NCI-H748 (cell line): ENCODE measurements around the gene PPP1R3F.
"Not testable (repeated sequence)": the region's sequence is repeated elsewhere in the genome, so short reads cannot be mapped to it uniquely, and the experiment has no call there.

Experiments used
- DNase-seq: peaks from one replicate; lab custom pipeline; 2025; ENCODE audit not compliant: unreplicated experiment; lab: John Stamatoyannopoulos, UW

Gene PPP1R3F

DNA sequence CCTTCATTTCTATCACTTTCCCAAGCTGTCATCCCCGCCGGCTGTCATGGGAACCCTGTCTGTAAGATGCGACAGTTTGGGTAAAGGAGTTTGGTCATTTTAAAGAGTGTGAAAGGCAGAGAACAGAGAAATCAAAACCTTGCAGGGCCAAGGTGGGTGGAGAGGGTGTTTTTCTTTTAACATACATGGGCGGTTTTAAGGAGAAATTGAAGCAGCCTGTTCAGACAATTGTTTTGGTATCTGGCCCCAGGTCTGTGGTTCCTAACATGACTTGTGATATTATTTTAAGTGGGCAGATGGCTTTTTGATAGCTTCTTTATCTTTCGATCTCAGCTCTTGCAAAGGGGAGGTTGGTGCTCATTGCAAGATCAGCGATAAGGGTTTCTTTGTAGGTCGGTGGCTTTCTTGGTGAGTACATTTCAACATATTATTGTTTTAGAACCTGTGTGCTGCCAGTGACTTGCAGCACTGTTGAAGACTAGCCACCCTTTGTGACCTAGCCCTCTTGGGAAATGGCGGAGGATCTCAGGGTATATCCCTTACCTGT, 3.7 kb downstream of the PPP1R3F start:
- DNase-seq: no peak

DNA sequence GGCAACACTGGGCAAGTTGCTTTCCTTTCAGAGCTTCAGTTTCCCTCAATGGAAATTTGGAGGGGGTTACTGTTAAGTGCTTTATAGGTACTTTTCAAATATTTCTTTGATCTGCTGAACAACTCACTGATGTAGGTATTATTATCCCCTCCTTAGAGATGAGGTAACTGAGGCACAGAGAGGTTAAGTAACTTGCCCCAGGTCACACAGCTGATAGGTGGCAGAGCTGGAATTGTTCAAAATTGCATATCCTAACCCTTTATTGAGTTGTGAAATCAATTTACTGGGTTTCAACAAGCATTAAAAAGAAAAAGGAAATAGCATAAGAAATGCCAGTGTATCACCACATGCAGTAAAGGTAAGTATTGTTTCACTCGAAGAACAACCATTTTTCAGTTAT, 6.6 kb downstream of the PPP1R3F start:
- no peak for DNase-seq

DNA sequence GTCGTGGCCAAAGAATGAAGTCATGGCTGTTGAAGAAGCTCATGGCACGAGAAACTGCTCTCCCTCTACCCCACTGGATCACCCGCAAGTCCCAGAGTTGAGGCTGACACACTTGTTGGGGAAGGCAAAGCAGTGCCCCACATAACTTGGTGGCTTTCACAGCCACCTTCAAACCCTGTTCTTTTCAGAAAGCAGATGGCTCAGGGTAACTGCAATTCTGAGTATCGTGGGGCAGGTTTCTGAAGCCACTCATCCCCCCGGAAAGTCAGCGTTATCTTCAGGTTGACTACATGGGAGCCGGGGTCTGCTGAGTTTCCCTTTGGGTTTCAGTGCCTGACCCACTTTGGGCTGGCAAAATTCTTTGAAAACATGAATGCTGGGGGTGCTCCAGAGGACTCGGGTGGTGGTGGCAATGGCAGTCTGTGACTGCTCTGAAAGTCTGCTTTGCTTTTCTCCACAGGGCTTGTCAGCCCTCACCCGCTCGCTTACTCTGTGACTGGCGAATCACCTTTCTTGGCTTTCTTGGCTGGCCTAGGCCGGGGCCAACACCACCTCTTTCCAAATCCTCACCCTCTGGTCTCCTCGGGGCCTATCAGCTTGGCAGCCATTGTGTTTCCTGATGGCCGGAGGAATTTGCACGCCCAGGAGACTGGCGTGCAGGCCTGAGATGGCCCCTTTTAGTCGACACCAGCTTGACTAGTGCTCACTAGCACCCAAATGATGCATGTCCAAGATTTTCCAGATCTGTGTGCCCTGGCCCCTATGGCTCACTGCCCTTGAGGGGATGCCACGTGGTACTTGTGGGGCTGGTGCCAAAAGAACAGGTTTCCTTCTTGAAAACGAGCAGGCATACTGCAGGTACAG, 7.3 kb downstream of the PPP1R3F start:
- no peak for DNase-seq

DNA sequence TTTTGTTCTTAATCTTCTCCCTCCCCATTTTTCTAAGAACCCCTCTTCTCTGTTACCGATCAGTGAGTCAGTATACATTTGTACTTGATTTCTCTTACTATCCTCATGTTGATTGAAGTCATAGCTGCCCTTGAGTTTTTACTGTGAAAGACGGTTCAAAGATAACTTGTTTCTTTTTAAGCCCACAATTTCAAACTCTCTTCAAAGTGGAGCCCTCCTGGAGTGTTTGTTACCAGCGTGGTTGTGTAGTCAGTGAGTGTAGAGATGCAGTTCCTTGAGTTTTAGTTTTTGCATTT, 7.9 kb downstream of the PPP1R3F start:
- no peak for DNase-seq

DNA sequence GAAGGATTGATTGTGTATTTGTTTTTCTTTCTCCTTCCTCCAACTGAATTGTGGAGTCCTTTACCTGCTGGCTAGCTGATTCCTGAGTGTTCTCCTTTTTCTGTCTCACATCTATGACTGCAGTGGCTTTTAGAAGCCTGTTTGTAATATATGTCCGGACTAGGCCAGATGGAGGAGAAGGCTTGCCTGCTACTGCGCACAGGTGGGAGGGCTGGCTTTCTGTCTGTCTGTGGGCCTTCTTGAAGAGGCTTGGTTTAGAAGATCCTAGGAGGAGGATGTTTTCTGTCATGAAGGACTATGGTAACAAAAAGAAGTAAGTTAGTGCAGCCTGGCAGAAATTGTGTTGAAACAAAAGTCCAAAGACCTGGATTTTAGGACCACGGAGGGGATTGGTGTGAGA, 8.5 kb downstream of the PPP1R3F start:
- no peak for DNase-seq

DNA sequence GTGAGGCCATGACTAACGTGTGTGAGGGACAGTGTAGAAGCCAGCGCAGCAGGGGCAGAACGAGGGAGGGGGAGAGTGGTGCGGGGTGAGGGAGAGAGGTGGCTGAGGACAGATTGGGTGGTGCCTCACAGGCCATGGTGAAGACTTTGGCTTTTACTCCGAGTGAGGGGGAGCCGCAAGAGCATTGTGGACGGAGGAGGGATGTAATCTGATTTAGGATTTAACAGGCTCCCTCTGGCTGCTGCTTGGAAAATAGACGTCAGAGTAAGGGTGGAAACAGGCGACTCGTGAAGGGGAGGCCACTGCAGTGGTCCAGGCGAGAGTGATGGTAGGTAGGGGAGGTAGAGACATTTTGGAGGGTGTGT, 13.0 kb downstream of the PPP1R3F start:
- peak; percentile 20 for DNase-seq

DNA sequence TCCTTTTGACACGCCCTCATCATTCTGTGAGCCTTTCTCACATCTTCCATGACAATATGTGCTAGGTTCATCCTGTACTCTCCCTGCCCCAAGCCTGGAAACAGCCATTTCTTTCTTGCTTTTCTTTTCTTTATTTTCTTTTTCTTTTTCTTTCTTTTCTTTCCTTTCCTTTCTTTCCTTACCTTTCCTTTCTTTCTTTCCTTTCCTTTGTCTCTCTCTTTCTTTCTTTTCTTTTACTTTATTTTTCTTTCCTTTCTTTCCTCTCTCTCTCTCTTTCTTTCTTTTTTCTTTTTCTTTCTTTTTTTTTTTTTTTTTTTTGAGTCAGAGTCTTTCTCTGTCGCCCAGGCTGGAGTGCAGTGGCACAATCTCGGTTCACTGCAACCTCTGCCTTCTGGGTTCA, 14.6 kb downstream of the PPP1R3F start:
- DNase-seq: no peak

DNA sequence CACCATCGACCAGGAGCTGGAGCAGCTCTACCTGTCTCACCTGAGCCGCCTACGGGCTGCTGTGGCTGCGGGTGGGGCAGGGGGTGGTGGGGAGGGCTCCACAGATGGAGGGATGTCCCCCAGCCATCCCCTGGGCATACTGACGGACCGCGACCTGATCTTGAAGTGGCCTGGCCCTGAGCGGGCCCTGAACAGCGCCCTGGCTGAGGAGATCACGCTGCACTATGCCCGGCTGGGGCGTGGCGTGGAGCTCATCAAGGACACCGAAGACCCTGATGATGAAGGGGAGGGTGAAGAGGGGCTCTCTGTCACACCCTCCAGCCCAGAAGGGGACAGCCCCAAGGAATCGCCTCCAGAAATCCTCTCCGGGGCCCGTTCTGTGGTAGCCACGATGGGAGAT, 16.5 kb downstream of the PPP1R3F start:
- DNase-seq: no peak

DNA sequence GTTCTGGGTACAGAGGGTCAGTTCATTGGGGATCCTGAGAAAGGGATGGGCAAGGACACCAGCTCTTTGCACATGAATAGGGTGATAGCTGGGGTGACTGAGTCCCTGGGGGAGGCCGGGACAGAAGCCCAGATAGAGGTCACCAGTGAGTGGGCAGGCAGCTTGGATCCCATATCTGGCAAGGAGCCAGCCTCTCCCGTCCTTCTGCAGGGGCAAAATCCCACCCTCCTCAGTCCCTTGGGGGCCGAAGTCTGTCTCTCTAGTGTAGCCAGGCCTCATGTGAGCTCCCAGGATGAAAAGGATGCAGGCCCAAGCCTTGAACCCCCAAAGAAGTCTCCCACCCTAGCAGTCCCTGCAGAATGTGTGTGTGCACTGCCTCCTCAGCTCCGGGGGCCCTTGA, 17.0 kb downstream of the PPP1R3F start:
- no peak for DNase-seq

DNA sequence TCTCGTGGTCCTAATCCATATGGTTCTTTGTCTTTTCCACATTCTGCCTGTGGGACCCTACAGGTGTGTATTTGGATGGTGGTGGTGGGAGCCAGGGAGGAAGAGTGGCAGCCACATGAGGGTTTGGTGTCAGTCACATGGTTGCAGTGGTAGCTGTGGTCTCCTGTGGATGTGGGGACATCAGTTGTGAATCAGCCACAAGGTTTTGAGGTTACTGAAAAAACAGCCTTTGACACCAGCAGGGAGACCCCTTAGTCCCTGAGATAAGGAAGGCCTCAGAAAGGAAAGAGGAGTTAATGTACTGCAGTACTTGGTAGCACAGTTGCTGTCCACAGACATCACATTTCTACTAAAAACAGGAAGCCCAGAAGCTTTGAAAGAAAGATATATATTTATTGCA, 18.1 kb downstream of the PPP1R3F start:
- DNase-seq: no peak

DNA sequence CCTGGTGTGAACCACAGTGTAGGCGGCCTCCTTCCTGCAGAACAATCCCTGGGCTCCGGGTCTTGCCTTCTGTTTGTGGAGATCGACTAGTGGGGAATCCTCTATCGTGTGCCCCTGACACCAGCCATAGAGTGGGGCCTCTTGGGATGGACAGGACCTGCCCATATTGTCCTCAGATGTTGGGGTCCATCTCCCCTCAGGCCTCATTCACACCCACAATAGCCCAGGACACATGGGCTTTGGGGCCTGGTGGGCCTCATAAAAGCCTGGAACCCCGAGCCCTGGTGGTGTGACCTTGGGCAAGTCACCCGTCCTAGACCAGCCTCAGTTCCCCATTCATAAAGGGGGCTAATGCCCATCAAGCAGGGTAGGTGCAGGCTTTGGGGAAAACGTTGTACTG, 20.6 kb downstream of the PPP1R3F start:
- DNase-seq: no peak

DNA sequence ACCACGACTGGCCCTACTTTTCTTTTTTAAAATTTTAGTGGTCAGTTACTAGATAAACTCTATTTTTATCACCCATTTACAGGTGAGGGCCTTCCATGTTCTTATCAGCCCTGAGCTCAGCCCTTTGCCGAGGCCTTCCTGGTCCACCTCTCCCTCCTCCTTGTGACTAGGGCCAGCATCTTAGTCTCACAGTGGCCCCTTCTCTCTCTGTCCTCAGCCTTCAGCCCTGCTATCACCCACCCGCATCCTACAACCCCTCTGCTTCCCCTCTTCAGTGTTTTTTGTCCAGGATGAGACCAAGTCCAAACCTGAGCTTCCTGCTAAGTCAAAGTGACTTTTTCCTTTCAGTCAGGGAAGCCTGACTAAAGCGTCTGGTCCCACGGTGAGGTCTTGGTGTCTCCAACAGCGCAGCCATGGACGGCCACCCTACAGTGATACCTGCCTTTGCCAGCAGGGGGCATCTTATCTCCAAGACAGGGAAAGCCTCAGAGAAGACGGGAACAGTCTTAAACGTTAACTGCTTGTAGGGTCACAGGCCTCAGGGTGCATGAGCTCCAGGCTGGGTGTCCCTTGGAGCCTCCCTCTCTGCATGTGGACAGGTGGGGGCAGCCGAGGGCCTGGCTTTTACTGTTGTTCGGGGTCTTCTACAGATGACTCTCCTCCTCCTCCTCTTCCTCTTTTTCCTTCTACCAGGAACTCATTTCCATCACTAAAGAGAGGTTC, 22.2 kb downstream of the PPP1R3F start:
- peak; percentile 19 for DNase-seq

DNA sequence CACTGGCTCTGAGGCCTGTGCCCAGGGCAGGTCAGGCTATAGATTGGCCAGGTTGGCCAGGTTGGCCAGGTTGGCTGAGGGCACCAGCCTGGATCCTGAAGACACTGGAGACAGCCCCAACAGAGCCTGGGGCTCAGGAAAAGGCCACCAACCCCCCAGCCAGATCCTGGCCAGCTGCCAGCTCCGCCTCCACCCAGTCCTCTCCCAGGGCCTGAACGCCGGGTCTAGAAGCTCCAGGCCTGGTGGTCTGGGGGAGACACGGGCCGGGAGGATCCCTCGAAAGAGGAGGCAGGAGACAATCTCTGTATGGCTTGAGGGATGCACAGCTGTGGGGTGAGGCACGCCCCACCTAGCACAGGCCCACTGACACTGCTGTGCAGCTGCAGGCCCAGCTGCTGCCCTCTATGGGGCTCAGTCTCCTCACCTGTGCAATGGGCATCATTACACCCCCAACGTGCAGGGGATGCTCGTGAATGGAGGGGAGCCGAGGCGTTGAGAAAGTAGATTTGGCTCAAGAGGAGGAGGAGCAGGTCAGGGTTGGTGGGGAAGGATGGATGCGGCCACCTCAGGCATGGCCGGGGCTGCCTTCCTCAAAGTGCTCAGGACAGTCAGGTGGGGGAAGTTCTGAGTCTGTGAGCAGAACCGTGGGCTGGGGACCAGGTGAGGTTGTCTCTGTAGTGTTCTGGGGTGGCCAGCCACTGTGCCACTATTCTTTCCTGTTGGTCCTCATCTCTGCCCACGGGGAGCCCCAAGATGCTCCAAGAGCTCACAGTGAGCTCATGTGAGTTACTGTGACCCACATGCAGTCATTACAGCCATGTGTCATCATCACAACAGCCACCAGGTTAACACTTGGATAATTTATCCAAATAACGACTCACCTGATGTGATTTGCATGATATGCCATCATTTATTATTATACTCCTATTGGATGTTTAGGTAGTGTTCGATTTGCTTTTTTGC, 23.1 kb downstream of the PPP1R3F start:
- DNase-seq: no peak

DNA sequence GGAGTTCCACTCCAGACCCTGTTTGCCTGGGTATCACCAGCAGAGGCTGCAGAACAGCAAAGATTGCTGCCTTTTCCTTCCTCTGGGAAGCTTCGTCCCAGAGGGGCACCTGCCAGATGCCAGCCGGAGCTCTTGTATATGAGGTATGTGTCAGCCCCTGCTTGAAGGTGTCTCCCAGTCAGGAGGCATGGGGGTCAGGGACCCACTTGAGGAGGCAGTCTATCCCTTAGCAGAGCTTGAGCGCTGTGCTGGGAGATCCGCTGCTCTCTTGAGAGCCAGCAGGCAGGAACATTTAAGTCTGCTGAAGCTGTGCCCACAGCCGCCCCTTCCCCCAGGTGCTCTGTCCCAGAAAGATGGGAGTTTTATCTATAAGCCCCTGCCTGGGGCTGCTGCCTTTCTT, 29.7 kb downstream of the PPP1R3F start:
- not testable (repeated sequence) for DNase-seq

DNA sequence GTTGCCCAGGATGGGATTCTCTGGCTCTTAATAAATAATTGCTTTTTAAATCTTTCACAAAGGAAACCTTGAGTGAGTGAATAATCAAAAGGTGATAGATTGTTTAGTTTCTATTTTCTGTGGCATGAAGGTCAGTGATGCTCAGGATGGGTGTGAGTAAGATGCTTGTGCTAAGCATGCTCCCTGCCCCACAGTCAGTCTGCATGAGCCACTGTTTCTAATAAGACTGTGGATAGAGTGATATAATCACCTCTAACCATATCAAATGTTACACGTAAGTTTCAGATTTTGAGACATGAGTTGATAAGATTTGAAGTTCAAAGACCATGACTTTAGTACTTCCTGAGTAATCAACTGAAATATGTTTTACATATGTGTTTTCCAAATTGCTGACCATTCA, 31.1 kb downstream of the PPP1R3F start:
- no peak for DNase-seq

DNA sequence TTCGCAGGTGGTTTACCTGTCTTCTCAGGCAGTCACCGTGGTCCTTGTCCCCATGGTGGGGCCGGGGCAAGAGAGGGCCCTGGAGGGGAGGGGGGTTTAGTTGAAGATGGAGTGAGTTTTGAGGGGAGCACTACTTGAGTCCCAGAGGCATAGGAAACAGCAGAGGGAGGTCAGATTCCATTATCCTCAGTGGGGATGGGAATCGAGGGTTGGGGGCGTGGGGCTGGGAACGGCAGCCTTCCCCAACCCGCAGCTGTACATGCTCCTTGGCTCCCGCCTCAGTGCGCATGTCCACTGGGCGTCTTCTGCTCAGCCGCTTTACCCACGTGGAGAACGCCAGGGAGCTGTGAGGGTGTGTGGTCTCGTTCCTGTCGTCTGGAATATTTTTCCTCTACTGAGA, 33.8 kb downstream of the PPP1R3F start, which contains the start of gene GAGE10:
Gene GAGE10, plus strand, starts transcription at position 301 of the 400 bp plus-strand sequence. CDS start 1,214 bp downstream, outside the sequence.
- no peak for DNase-seq

DNA sequence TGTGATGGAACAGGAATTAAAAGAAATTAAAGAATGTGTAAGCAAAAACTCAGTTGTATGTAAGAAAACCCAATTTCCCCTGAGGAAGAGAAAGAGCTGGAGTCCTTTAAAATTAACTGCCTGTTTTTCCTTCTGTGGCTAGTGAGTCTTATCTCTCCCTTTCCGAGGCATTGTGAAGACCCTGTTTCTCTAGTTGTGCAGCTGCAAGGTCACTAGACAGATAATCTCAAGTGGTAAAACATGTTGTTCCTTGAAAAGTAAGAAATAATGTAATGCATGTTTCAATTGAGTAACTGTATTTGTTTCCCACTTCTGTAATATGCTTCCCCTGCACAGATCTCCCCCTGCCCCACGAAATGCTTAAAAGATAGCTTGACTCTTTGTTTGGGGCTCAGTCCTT, 38.2 kb downstream of the PPP1R3F start:
- DNase-seq: not testable (repeated sequence)

DNA sequence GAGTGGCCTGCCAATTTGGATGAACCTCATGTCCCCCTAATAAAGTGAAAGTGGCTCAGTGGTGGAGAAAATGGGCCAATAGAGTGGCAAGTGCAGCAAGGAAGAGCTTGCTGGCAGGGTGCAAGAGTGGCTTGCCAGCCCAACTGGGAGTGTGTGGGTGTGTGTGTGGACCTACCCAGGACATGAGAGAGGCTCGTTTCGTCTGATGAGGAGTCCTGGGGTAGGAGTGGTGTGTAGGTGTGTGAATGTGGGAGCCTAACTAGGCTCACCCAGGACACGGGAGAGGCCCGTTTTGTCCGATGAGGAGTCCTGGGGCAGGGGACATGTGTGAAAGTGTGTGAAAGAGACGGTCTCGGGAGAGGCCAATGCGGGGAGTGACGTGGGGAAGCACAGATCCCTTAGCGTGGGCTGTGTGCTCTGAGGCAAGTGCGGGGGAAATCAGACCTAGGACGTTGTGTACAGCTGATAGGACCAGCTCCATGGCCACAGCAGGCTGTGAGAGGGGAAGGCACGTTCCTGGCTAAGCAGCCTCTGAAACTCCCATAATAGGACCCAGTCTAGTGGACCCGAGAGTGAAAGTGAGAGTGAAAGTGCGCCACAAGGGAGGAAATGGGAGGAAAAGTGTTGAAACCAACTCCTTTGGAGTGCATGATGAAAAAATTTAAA, 39.1 kb downstream of the PPP1R3F start:
- no peak for DNase-seq

DNA sequence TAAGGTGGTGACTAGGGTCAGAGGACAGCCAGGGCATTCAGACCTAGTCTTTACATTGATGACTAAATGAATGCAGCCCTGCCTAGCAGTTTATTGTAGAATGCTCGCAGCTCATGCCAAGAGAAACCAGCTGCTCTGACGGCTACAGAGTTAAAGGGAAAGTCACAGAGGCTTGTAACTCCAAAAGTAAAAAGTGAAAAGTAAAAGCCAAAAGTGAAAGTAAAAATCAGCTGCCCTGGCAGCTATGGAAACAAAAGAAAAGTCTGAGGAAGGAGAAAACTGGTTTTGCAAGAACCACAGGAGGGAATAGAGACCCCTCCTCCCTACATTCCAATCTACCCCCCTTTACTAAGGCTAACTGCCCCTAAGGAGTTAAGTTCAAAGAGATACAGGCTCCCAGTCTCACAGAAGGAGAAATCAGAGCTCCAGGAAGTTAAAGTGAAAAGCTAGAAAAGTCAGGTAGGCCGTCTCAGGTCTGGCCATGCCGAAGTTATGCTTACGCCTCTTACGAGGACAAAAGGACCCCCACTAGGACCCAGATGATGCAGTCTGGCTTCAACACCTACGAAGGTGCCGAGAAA, 39.9 kb downstream of the PPP1R3F start:
- DNase-seq: no peak

DNA sequence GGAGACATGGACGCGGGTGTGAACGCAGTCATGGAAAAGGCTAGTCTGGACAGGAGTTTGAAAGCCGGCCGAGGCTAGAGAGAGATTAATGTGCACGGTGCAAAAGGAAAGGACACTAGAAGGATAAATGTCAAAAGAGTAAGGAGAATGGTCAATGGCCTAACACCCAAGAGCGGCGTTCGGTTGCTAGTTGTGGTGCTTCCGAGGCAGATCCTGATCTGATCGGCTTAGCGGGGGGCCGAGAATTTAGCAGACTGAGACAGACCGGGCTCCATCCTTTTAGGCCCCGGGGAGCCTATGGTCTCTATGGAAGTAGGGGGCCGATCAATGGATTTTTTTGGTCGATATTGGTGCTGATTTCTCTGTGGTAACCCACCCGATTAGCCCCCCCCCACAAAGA, 40.8 kb downstream of the PPP1R3F start:
- DNase-seq: no peak
